Naive thymus-derived CD8-positive, alpha-beta T cell (primary cell): ENCODE measurements around the gene PRLH. TPM values are rescaled to one million over a fixed set of nuclear protein-coding genes. Genes with fewer than 3 reads are reported as not detected.
A peak's percentile ranks its signal among the peaks of the same experiment; 100 is the strongest.
"Not testable (repeated sequence)": the region's sequence is repeated elsewhere in the genome, so short reads cannot be mapped to it uniquely, and the experiment has no call there.

Source experiments
- ATAC-seq, 2 donors: fragments of 150-1000 bp; cut with Tn5 transposase in 1 of 2; sonication (Bioruptor Pico), chemical (Tn5 transposase) in 1 of 2; 1 replicate in 1 of 2; 2 replicates in 1 of 2; pipeline ENCODE4 v1.10.0; 2021; ENCODE audit warnings: mild to moderate bottlenecking in 2 of 2, moderate library complexity in 2 of 2
- POLR2A ChIA-PET: fragments of 350-600 bp; sonication (Branson Sonifier 250); formaldehyde crosslinking; loops from one replicate; lab custom pipeline; 2021; ENCODE audit warnings: antibody characterized with exemption; lab: Charles Lee
- DNase-seq, 10 donors: peaks; one replicate each; pipeline versions ENCODE4 v3.0.0 to v3.0.0-alpha.2; 2020 to 2022
- H3K27ac Mint-ChIP-seq, 10 donors: one replicate each; pipeline ENCODE4 v1.8.0; 2020 to 2022; ENCODE audit warnings: mild to moderate bottlenecking in 10 of 10, mixed read lengths in 10 of 10, moderate library complexity in 4 of 10, inconsistent platforms in 1 of 10
- H3K27me3 Mint-ChIP-seq, 5 donors: one replicate each; pipeline ENCODE4 v1.8.0; 2021 to 2022; ENCODE audit warnings: mixed read lengths in 5 of 5
- H3K36me3 Mint-ChIP-seq, 3 donors: one replicate each; pipeline ENCODE4 v1.8.0; 2020 to 2022; ENCODE audit warnings: mixed read lengths in 3 of 3, mild to moderate bottlenecking in 2 of 3, inconsistent platforms in 1 of 3
- H3K4me1 Mint-ChIP-seq, 4 donors: one replicate each; pipeline ENCODE4 v1.8.0; 2021 to 2022; ENCODE audit warnings: mixed read lengths in 4 of 4
- H3K4me3 Mint-ChIP-seq, 10 donors: one replicate each; pipeline ENCODE4 v1.8.0; 2020 to 2022; ENCODE audit warnings: mild to moderate bottlenecking in 10 of 10, mixed read lengths in 10 of 10, moderate library complexity in 6 of 10, inconsistent platforms in 1 of 10
- H3K9me3 Mint-ChIP-seq, 9 donors: one replicate each; pipeline ENCODE4 v1.8.0; 2020 to 2022; ENCODE audit warnings: mixed read lengths in 9 of 9, mild to moderate bottlenecking in 3 of 9, inconsistent platforms in 1 of 9, moderate library complexity in 1 of 9
- polyA plus RNA-seq, 3 donors: library from polyadenylated mRNA; unstranded; fragments of 300-500 nt; fragmentation: Illumina TruSeq; gene quantifications; one replicate each; pipeline ENCODE4 v1.2.3, GENCODE V29; 2021
- total RNA-seq, 8 experiments: library from RNA in 2 of 8; stranded (reverse) in 2 of 8; gene quantifications; one replicate each; pipeline ENCODE4 v1.2.3 and lab custom pipeline; 2021 to 2026

The PRLH gene
- total and polyA plus RNA-seq, 5 experiments from 2014 or later, result not detected

- Mint-ChIP-seq H3K4me1 (peaks cover 8 to 29% (median 12%) of the 10 kb centered on the region in 4 donors), H3K27ac (peak overlapping the region in 6 of 10 donors; percentile 11 to 98 (median 70))
- ATAC-seq, POLR2A ChIA-PET, H3K27me3 Mint-ChIP-seq, H3K36me3 Mint-ChIP-seq, H3K4me3 Mint-ChIP-seq, DNase-seq, H3K9me3 Mint-ChIP-seq: not testable (repeated sequence)
Observed at GRCh38 chr2:237595829-237596519, 29.6 kb downstream of the PRLH start.

- Mint-ChIP-seq H3K27me3 (no peaks in the 10 kb centered on the region), H3K4me3 (no peak overlapping the region), H3K9me3 (no peaks in the 10 kb centered on the region), H3K36me3 (no peaks in the 10 kb centered on the region), H3K4me1 (peaks cover under 1 to 22% (median 8%) of the 10 kb centered on the region in 4 donors), H3K27ac (peak overlapping the region in 8 of 10 donors; percentile 11 to 98 (median 60))
- no peak for DNase-seq
- POLR2A ChIA-PET, result no interaction called here
- ATAC-seq, result no peak
Observed at GRCh38 chr2:237596520-237597195, 30.3 kb downstream of the PRLH start.

- DNase-seq (no peak), ATAC-seq (peak in 1 of 2 donors; percentile 20)
- no peaks in the 10 kb centered on the region for H3K9me3 Mint-ChIP-seq
- peak overlapping the region in 7 of 10 donors; percentile 29 to 98 (median 80) for H3K27ac Mint-ChIP-seq
- H3K4me3 Mint-ChIP-seq, result no peak overlapping the region
- POLR2A ChIA-PET, result interaction anchor here (0.6 kb wide), 1 partner anchor 31 kb away, joined by 3 read pairs; no protein-coding TSS in a partner anchor
- no peaks in the 10 kb centered on the region for H3K27me3 Mint-ChIP-seq
- peaks cover 2 to 24% (median 9%) of the 10 kb centered on the region in 4 donors for H3K4me1 Mint-ChIP-seq
- H3K36me3 Mint-ChIP-seq, result no peaks in the 10 kb centered on the region
Observed at GRCh38 chr2:237597196-237598145, 31.1 kb downstream of the PRLH start.

- ATAC-seq (no peak), DNase-seq (no peak)
- H3K9me3 Mint-ChIP-seq, result no peaks in the 10 kb centered on the region
- POLR2A ChIA-PET, result interaction anchor here (0.6 kb wide), 1 partner anchor 30 kb away, joined by 3 read pairs; no protein-coding TSS in a partner anchor
- H3K27me3 Mint-ChIP-seq, result no peaks in the 10 kb centered on the region
- peak overlapping the region; percentile 48 to 98 (median 84) for H3K27ac Mint-ChIP-seq
- H3K36me3 Mint-ChIP-seq, result no peaks in the 10 kb centered on the region
- peaks cover 14 to 36% (median 18%) of the 10 kb centered on the region in 4 donors for H3K4me1 Mint-ChIP-seq
- no peak overlapping the region for H3K4me3 Mint-ChIP-seq
Observed at GRCh38 chr2:237598468-237599208, 32.3 kb downstream of the PRLH start.

GRCh38 chr2:237599465-237600110, 33.2 kb downstream of the PRLH start:
- Mint-ChIP-seq H3K4me1 (peaks cover 19 to 44% (median 22%) of the 10 kb centered on the region in 4 donors), H3K36me3 (no peaks in the 10 kb centered on the region), H3K27ac (peak overlapping the region in 7 of 10 donors; percentile 61 to 99 (median 89)), H3K4me3 (no peak overlapping the region), H3K27me3 (no peaks in the 10 kb centered on the region), H3K9me3 (no peaks in the 10 kb centered on the region)
- POLR2A ChIA-PET, result no interaction called here
- DNase-seq (no peak), ATAC-seq (no peak)

- Mint-ChIP-seq H3K27ac (peak overlapping the region in 9 of 10 donors; percentile 13 to 99 (median 97)), H3K4me1 (peaks cover 22 to 44% (median 25%) of the 10 kb centered on the region in 4 donors), H3K4me3 (no peak overlapping the region), H3K36me3 (no peaks in the 10 kb centered on the region), H3K27me3 (no peaks in the 10 kb centered on the region), H3K9me3 (no peaks in the 10 kb centered on the region)
- ATAC-seq, result no peak
- no peak for DNase-seq
- POLR2A ChIA-PET, result no interaction called here
Observed at GRCh38 chr2:237600205-237600846, 34.0 kb downstream of the PRLH start.

- ATAC-seq, result no peak
- no peaks in the 10 kb centered on the region for H3K9me3 Mint-ChIP-seq
- no peaks in the 10 kb centered on the region for H3K36me3 Mint-ChIP-seq
- H3K27ac Mint-ChIP-seq, result peak overlapping the region in 9 of 10 donors; percentile 86 to 99 (median 97)
- no peaks in the 10 kb centered on the region for H3K27me3 Mint-ChIP-seq
- peaks cover 22 to 44% (median 26%) of the 10 kb centered on the region in 4 donors for H3K4me1 Mint-ChIP-seq
- H3K4me3 Mint-ChIP-seq, result no peak overlapping the region
- DNase-seq, result no peak
- POLR2A ChIA-PET, result interaction anchor here (0.6 kb wide), 1 partner anchor 173 kb away, joined by 4 read pairs; no protein-coding TSS in a partner anchor
Observed at GRCh38 chr2:237601453-237602116, 35.2 kb downstream of the PRLH start.

- DNase-seq (no peak), ATAC-seq (no peak)
- Mint-ChIP-seq H3K9me3 (no peaks in the 10 kb centered on the region), H3K27ac (peak overlapping the region; percentile 86 to 99 (median 98)), H3K27me3 (no peaks in the 10 kb centered on the region), H3K4me1 (peaks cover 22 to 49% (median 26%) of the 10 kb centered on the region in 4 donors), H3K4me3 (peak overlapping the region in 3 of 10 donors; percentile 22 to 80 (median 71)), H3K36me3 (no peaks in the 10 kb centered on the region)
- POLR2A ChIA-PET, result interaction anchor here (0.6 to 1.2 kb wide), 3 partner anchors 91 to 517 kb away, joined by 3 to 4 read pairs (median 4); no protein-coding TSS in a partner anchor
Observed at GRCh38 chr2:237602409-237602808, 36.0 kb downstream of the PRLH start.

- POLR2A ChIA-PET, result interaction anchor here (1.1 to 1.3 kb wide), 6 partner anchors 10 to 518 kb away, joined by 3 to 7 read pairs (median 4); no protein-coding TSS in a partner anchor
- Mint-ChIP-seq H3K9me3 (no peaks in the 10 kb centered on the region), H3K27me3 (no peaks in the 10 kb centered on the region), H3K4me1 (peaks cover 21 to 43% (median 26%) of the 10 kb centered on the region in 4 donors), H3K36me3 (no peaks in the 10 kb centered on the region), H3K4me3 (peak overlapping the region; percentile 65 to 84 (median 81)), H3K27ac (peak overlapping the region; percentile 86 to 99 (median 98))
- DNase-seq (no peak), ATAC-seq (no peak)
Observed at GRCh38 chr2:237603049-237603717, 36.8 kb downstream of the PRLH start.
